HG03342 (cell line): ENCODE results near the gene ITPR1.

ENCODE experiments used
- ATAC-seq: cut with Tn5 transposase; IDR thresholded peaks from one replicate; pipeline ENCODE4 v1.9.1; 2021; ENCODE audit warnings: mild to moderate bottlenecking, moderate library complexity; ENCODE audit not compliant: unreplicated experiment

ITPR1 gene

GRCh38 chr3:4770561-4770960 is 277.4 kb downstream of the ITPR1 start:
- no peak for ATAC-seq

- no peak for ATAC-seq
Observed at GRCh38 chr3:4771243-4771642, 278.1 kb downstream of the ITPR1 start.

GRCh38 chr3:4772171-4772804 is 279.1 kb downstream of the ITPR1 start:
- no peak for ATAC-seq

- ATAC-seq = no peak
Observed at GRCh38 chr3:4772858-4773257, 279.7 kb downstream of the ITPR1 start.

- ATAC-seq = no peak
Observed at GRCh38 chr3:4773583-4773982, 280.4 kb downstream of the ITPR1 start.

GRCh38 chr3:4774531-4774930 is 281.4 kb downstream of the ITPR1 start:
- ATAC-seq = no peak

- ATAC-seq = peak; percentile 25
Observed at GRCh38 chr3:4776399-4776979, 283.3 kb downstream of the ITPR1 start.

- peak; percentile 83 for ATAC-seq
Observed at GRCh38 chr3:4776980-4777581, 283.9 kb downstream of the ITPR1 start.

GRCh38 chr3:4778119-4778518 is 285.0 kb downstream of the ITPR1 start:
- ATAC-seq = no peak

GRCh38 chr3:4778740-4779139 is 285.6 kb downstream of the ITPR1 start:
- no peak for ATAC-seq

- ATAC-seq = no peak
Observed at GRCh38 chr3:4780545-4780957, 287.4 kb downstream of the ITPR1 start.

GRCh38 chr3:4782095-4782494 is 288.9 kb downstream of the ITPR1 start:
- ATAC-seq = no peak

- no peak for ATAC-seq
Observed at GRCh38 chr3:4785551-4785950, 292.4 kb downstream of the ITPR1 start.

GRCh38 chr3:4786431-4786830 is 293.3 kb downstream of the ITPR1 start:
- no peak for ATAC-seq

GRCh38 chr3:4791358-4791757 is 298.2 kb downstream of the ITPR1 start:
- no peak for ATAC-seq

- no peak for ATAC-seq
Observed at GRCh38 chr3:4793311-4793710, 300.2 kb downstream of the ITPR1 start.

GRCh38 chr3:4794331-4794730 is 301.2 kb downstream of the ITPR1 start:
- ATAC-seq = no peak

- no peak for ATAC-seq
Observed at GRCh38 chr3:4794798-4795197, 301.6 kb downstream of the ITPR1 start.

- ATAC-seq = no peak
Observed at GRCh38 chr3:4795905-4796304, 302.8 kb downstream of the ITPR1 start.

- no peak for ATAC-seq
Observed at GRCh38 chr3:4797201-4797705, 304.1 kb downstream of the ITPR1 start.

- ATAC-seq = no peak
Observed at GRCh38 chr3:4799266-4800256, 306.4 kb downstream of the ITPR1 start.
